PC-3 (cell line): ENCODE results near the gene PPT2. TPM values are rescaled to one million over a fixed set of nuclear protein-coding genes. Genes with fewer than 3 reads are reported as not detected.

Experiments used
- ATAC-seq: fragments of 200-7000 bp; cut with Tn5 transposase; 2 replicates; pipeline ENCODE4 v1.9.1; 2020; ENCODE audit warnings: mild to moderate bottlenecking, moderate library complexity
- BruUV-seq: library from RNA; stranded (reverse); fragments of 400-500 nt; replicated peaks from 2 replicates; lab custom pipeline; 2021; lab: Mats Ljungman, UMichigan
- CTCF ChIA-PET: fragments of 300-600 bp; sonication (Branson Sonifier 250); formaldehyde crosslinking; loops from one replicate; lab custom pipeline; 2022; ENCODE audit warnings: antibody characterized with exemption; lab: Charles Lee
- POLR2A ChIA-PET: fragments of 300-600 bp; sonication (Branson Sonifier 250); formaldehyde crosslinking; loops from one replicate; lab custom pipeline; 2022; ENCODE audit warnings: antibody characterized with exemption; ENCODE audit not compliant: unreplicated experiment; lab: Charles Lee
- DNase-seq: peaks from one replicate; pipeline ENCODE4 v3.0.0-alpha.2; 2015
- H2AFZ ChIP-seq: fragments of 300-600 bp; sonication (generic); 2 replicates; pipeline ENCODE4 v1.6.0; 2016; ENCODE audit warnings: antibody characterized with exemption, low read length
- H3F3A ChIP-seq: fragments of 300-600 bp; sonication (generic); one replicate; pipeline ENCODE4 v1.6.0; 2017; ENCODE audit warnings: antibody characterized with exemption, low read length, control low read depth, mild to moderate bottlenecking; ENCODE audit not compliant: unreplicated experiment
- H3K27ac ChIP-seq: fragments of 300-600 bp; sonication (generic); 2 replicates; pipeline ENCODE4 v1.5.1; 2016; ENCODE audit warnings: mild to moderate bottlenecking, low read length
- H3K27me3 ChIP-seq: fragments of 300-600 bp; sonication (generic); 2 replicates; pipeline ENCODE4 v1.6.1; 2016; ENCODE audit warnings: low read length, mixed read lengths
- H3K36me3 ChIP-seq: fragments of 300-600 bp; sonication (generic); 2 replicates; pipeline ENCODE4 v1.6.1; 2016; ENCODE audit warnings: low read depth, mixed run types, low read length, mixed read lengths
- H3K4me1 ChIP-seq: fragments of 300-600 bp; sonication (generic); 2 replicates; pipeline ENCODE4 v1.5.1; 2016; ENCODE audit warnings: low read length; ENCODE audit not compliant: insufficient read depth
- H3K4me2 ChIP-seq: fragments of 300-600 bp; sonication (generic); 2 replicates; pipeline ENCODE4 v1.6.0; 2016; ENCODE audit warnings: low read length
- H3K4me3 ChIP-seq: fragments of 300-600 bp; sonication (generic); 2 replicates; pipeline ENCODE4 v1.5.1; 2016; ENCODE audit warnings: mild to moderate bottlenecking, low read length, mixed read lengths
- H3K79me2 ChIP-seq: fragments of 300-600 bp; sonication (generic); 2 replicates; pipeline ENCODE4 v1.6.1; 2017; ENCODE audit warnings: low read length, mixed read lengths
- H3K9ac ChIP-seq: fragments of 300-600 bp; sonication (generic); 2 replicates; pipeline ENCODE4 v1.6.0; 2016; ENCODE audit warnings: mild to moderate bottlenecking, low read length
- H3K9me2 ChIP-seq: fragments of 300-600 bp; sonication (generic); replicated peaks from 2 replicates; pipeline ENCODE4 v1.6.1; 2016; ENCODE audit warnings: mixed run types, low read length, mixed read lengths
- H3K9me3 ChIP-seq: fragments of 300-600 bp; sonication (generic); 2 replicates; pipeline ENCODE4 v1.6.1; 2016; ENCODE audit warnings: low read length, mixed read lengths
- H4K20me1 ChIP-seq: fragments of 300-600 bp; sonication (generic); 2 replicates; pipeline ENCODE4 v1.6.1; 2016; ENCODE audit warnings: low read length, mixed read lengths
- EZH2 ChIP-seq: fragments of 300-600 bp; sonication (generic); IDR thresholded peaks from one replicate; pipeline ENCODE4 v1.6.1; 2017; ENCODE audit warnings: antibody characterized with exemption, mild to moderate bottlenecking, low read length; ENCODE audit not compliant: unreplicated experiment
- EZH2phosphoT487 ChIP-seq: fragments of 300-600 bp; sonication (generic); IDR thresholded peaks from 2 replicates; pipeline ENCODE4 v1.6.1; 2018; ENCODE audit warnings: mild to moderate bottlenecking, antibody characterized with exemption, low read length, borderline replicate concordance
- intact Hi-C: fragments of 100-400 bp; cut with micrococcal nuclease; formaldehyde crosslinking; loops from 2 replicates; pipeline ENCODE4 v1.9.0; 2023
- total RNA-seq: library from RNA; depleted of rRNA; stranded (reverse); fragments of >200 nt; gene quantifications from 2 replicates; pipeline ENCODE4 v1.2.3, GENCODE V29; 2014
- TF ChIP-seq, protein P1 (sequence below): fragments of 300-600 bp; sonication (generic); conservative IDR thresholded peaks from 2 replicates; pipeline ENCODE4 v1.5.1; 2017; ENCODE audit warnings: antibody characterized with exemption, low read depth, mild to moderate bottlenecking, low read length

The PPT2 gene
- total RNA-seq, 1 experiment from 2014 or later: 30.8 TPM

DNA sequence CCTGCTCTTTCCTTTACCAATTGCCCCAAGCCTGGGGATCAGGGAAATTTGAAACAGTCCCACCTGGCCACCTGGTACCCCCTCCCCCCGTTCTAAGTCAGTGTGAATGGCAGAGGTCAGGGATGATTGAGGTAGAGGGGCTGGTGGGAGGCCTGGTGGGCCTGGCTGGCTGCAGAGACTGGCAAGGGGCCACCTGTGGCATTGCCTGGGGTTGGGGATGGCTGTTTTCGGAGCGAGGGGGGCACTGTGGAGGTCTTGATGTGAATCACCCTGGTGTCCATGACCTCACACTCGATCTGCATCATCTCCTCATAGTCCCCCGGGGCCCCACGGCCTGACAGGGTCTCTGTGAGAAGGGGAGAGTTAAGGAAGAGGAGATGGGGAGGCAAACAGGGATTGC, 38.3 kb upstream of the PPT2 start:
- Histone ChIP-seq H4K20me1 (no peaks in the 10 kb centered on the region), H3K27me3 (no peaks in the 10 kb centered on the region), H3K4me2 (peak overlapping the region; percentile 55), H3K36me3 (peaks cover 18% of the 10 kb centered on the region; the same call in 1 of the 2 replicates), H3K4me1 (peaks cover 28% of the 10 kb centered on the region), H3K79me2 (no peaks in the 10 kb centered on the region), H3K4me3 (no peak overlapping the region), H3K27ac (peak overlapping the region; percentile 88), H3K9ac (peak overlapping the region; percentile 87), H2AFZ (no peak overlapping the region), H3K9me2 (no peaks in the 10 kb centered on the region), H3K9me3 (no peaks in the 10 kb centered on the region), H3F3A (no peaks in the 10 kb centered on the region)
- BruUV-seq: TSS peak; percentile 71
- CTCF ChIA-PET: interaction anchor here (0.6 kb wide), 1 partner anchor 29 kb away, joined by 5 read pairs; no protein-coding TSS in a partner anchor
- POLR2A ChIA-PET: interaction anchor here (0.5 to 1.5 kb wide), 3 partner anchors 13 to 288 kb away, joined by 3 to 14 read pairs (median 9); partner anchors contain the start of genes ATF6B and FKBPL
- ATAC-seq (no peak), DNase-seq (no peak)
- intact Hi-C loops: loop anchor here (2.0 to 10.0 kb wide), 2 partner anchors 13 to 211 kb away; partner anchors contain the start of genes ATF6B and ZBTB12
- TF ChIP-seq, protein P1, sequence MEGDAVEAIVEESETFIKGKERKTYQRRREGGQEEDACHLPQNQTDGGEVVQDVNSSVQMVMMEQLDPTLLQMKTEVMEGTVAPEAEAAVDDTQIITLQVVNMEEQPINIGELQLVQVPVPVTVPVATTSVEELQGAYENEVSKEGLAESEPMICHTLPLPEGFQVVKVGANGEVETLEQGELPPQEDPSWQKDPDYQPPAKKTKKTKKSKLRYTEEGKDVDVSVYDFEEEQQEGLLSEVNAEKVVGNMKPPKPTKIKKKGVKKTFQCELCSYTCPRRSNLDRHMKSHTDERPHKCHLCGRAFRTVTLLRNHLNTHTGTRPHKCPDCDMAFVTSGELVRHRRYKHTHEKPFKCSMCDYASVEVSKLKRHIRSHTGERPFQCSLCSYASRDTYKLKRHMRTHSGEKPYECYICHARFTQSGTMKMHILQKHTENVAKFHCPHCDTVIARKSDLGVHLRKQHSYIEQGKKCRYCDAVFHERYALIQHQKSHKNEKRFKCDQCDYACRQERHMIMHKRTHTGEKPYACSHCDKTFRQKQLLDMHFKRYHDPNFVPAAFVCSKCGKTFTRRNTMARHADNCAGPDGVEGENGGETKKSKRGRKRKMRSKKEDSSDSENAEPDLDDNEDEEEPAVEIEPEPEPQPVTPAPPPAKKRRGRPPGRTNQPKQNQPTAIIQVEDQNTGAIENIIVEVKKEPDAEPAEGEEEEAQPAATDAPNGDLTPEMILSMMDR: no peak
- TF ChIP-seq EZH2phosphoT487 (no peak), EZH2 (no peak)

DNA sequence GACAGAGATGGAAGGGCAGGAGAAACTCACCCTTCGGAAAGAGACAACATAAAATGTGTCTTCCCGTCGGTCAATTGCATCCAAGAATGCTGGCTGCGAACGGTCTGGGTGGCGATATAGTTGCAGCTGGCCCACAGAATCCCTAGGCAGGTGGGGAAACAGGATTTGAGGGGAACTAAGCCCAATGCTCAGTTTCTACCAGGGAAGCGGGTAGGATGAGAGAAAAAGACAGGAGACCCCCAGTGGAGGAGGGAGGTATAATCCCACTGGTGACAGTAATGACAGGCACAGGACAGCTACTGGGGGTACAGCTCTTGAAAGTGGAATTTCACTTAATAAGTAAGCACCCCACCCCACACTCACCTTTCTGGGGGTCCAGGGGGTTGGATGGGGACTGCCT, 37.3 kb upstream of the PPT2 start:
- no peak overlapping the region for H3K27ac ChIP-seq
- H3K4me2 ChIP-seq: no peak overlapping the region
- H4K20me1 ChIP-seq: no peaks in the 10 kb centered on the region
- no peaks in the 10 kb centered on the region for H3F3A ChIP-seq
- H2AFZ ChIP-seq: no peak overlapping the region
- H3K9ac ChIP-seq: no peak overlapping the region
- intact Hi-C loops: loop anchor here (10.0 kb wide), 1 partner anchor 212 kb away; the partner anchor contains the start of gene ZBTB12
- CTCF ChIA-PET: interaction anchor here (1.4 kb wide), 1 partner anchor 11 kb away, joined by 4 read pairs; the partner anchor contains the start of gene ATF6B
- H3K79me2 ChIP-seq: no peaks in the 10 kb centered on the region
- BruUV-seq: no TSS peak
- no peak overlapping the region for H3K4me3 ChIP-seq
- H3K27me3 ChIP-seq: no peaks in the 10 kb centered on the region
- TF ChIP-seq, protein P1: peak; percentile 59
- TF ChIP-seq EZH2: no peak
- no peak for TF ChIP-seq EZH2phosphoT487
- no peaks in the 10 kb centered on the region for H3K9me2 ChIP-seq
- H3K4me1 ChIP-seq: peaks cover 28% of the 10 kb centered on the region
- H3K36me3 ChIP-seq: peaks cover 22% of the 10 kb centered on the region; the same call in 1 of the 2 replicates
- no peak for ATAC-seq
- H3K9me3 ChIP-seq: no peaks in the 10 kb centered on the region
- peak; percentile 47 for DNase-seq
- POLR2A ChIA-PET: interaction anchor here (0.7 kb wide), 1 partner anchor 585 kb away, joined by 3 read pairs; no protein-coding TSS in a partner anchor

DNA sequence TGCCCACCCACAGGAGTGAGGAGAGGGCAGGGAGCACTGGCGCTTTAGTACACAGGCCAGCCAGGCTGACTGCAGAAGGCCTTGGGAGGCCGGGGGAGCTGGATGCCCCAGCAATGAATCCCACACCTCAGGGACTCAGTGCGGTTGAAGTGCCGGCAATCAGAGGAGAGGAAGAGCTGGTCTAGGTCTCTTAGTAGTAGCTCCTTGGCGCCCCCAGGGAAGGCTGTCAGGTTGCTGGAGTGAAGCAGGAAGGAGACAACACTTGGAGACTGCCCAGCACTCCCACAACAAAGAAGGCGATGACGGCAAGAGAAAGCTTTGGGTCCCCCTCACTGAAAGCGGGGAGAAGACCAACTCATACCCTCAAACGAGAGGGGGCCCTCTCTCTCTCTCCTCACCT, 36.5 kb upstream of the PPT2 start:
- H3F3A ChIP-seq: no peaks in the 10 kb centered on the region
- no peak overlapping the region for H3K4me2 ChIP-seq
- BruUV-seq: no TSS peak
- no peak for ATAC-seq
- H2AFZ ChIP-seq: no peak overlapping the region
- no peaks in the 10 kb centered on the region for H3K79me2 ChIP-seq
- H3K27me3 ChIP-seq: no peaks in the 10 kb centered on the region
- no peaks in the 10 kb centered on the region for H3K9me3 ChIP-seq
- H3K4me3 ChIP-seq: no peak overlapping the region
- intact Hi-C loops: loop anchor here (10.0 kb wide), 1 partner anchor 213 kb away; the partner anchor contains the start of gene ZBTB12
- H3K9ac ChIP-seq: no peak overlapping the region
- POLR2A ChIA-PET: no interaction called here
- CTCF ChIA-PET: interaction anchor here (0.6 to 1.4 kb wide), 3 partner anchors 10 to 27 kb away, joined by 3 to 13 read pairs (median 4); partner anchors contain the start of gene ATF6B
- DNase-seq: no peak
- peaks cover 22% of the 10 kb centered on the region; the same call in 1 of the 2 replicates for H3K36me3 ChIP-seq
- TF ChIP-seq EZH2: no peak
- TF ChIP-seq, protein P1: no peak
- no peak for TF ChIP-seq EZH2phosphoT487
- peaks cover 28% of the 10 kb centered on the region for H3K4me1 ChIP-seq
- H3K9me2 ChIP-seq: no peaks in the 10 kb centered on the region
- H3K27ac ChIP-seq: no peak overlapping the region
- no peaks in the 10 kb centered on the region for H4K20me1 ChIP-seq
